Smooth muscle cell (in vitro differentiated cells): ENCODE data around the gene NES. TPM values are rescaled to one million over a fixed set of nuclear protein-coding genes. Genes with fewer than 3 reads are reported as not detected.

Experiments used
- DNase-seq: peaks from one replicate; lab custom pipeline; 2025; ENCODE audit not compliant: unreplicated experiment; lab: John Stamatoyannopoulos, UW
- H2AFZ ChIP-seq: fragments of 200-600 bp; sonication (generic); 2 replicates; pipeline ENCODE4 v1.6.0; 2016; ENCODE audit warnings: antibody characterized with exemption, low read depth, mild to moderate bottlenecking
- H3F3A ChIP-seq: fragments of 200-600 bp; sonication (generic); 2 replicates; pipeline ENCODE4 v1.6.0; 2017; ENCODE audit warnings: antibody characterized with exemption, low read depth
- H3K27ac ChIP-seq: fragments of 200-600 bp; sonication (generic); 2 replicates; pipeline ENCODE4 v1.5.1; 2016; ENCODE audit warnings: low read depth, mild to moderate bottlenecking
- H3K27me3 ChIP-seq: fragments of 200-600 bp; sonication (generic); 2 replicates; pipeline ENCODE4 v1.6.1; 2016; ENCODE audit warnings: low read depth, mild to moderate bottlenecking
- H3K36me3 ChIP-seq: fragments of 200-600 bp; sonication (generic); 2 replicates; pipeline ENCODE4 v1.5.1; 2016; ENCODE audit warnings: low read depth
- H3K4me1 ChIP-seq: fragments of 200-600 bp; sonication (generic); 2 replicates; pipeline ENCODE4 v1.5.1; 2016; ENCODE audit warnings: low read depth
- H3K4me2 ChIP-seq: fragments of 200-600 bp; sonication (generic); 2 replicates; pipeline ENCODE4 v1.6.0; 2016; ENCODE audit warnings: mild to moderate bottlenecking
- H3K4me3 ChIP-seq: fragments of 200-600 bp; sonication (generic); 2 replicates; pipeline ENCODE4 v1.5.1; 2016; ENCODE audit warnings: mild to moderate bottlenecking
- H3K79me2 ChIP-seq: fragments of 200-600 bp; sonication (generic); 2 replicates; pipeline ENCODE4 v1.6.0; 2016; ENCODE audit warnings: low read depth, mild to moderate bottlenecking
- H3K9ac ChIP-seq: fragments of 200-600 bp; sonication (generic); 2 replicates; pipeline ENCODE4 v1.6.0; 2016; ENCODE audit warnings: low read depth
- H3K9me3 ChIP-seq: fragments of 200-600 bp; sonication (generic); replicated peaks from 2 replicates; pipeline ENCODE4 v1.5.1; 2016; ENCODE audit warnings: low read depth
- H4K20me1 ChIP-seq: fragments of 200-600 bp; sonication (generic); 2 replicates; pipeline ENCODE4 v1.6.0; 2016; ENCODE audit warnings: low read depth
- CTCF ChIP-seq: fragments of 200-600 bp; sonication (generic); IDR thresholded peaks from 2 replicates; pipeline ENCODE4 v1.5.1; 2017; ENCODE audit warnings: borderline replicate concordance, mild to moderate bottlenecking, antibody characterized with exemption; ENCODE audit not compliant: insufficient read depth, poor library complexity, severe bottlenecking
- WGBS: methylation state at CpG from one replicate; pipeline ENCODE4 v1.1.7; 2016; ENCODE audit warnings: low lambda C conversion rate; 5-methylcytosine and 5-hydroxymethylcytosine counted together
- polyA plus RNA-seq: library from polyadenylated mRNA; unstranded; fragments of >200 nt; fragmentation: Nextera tagmentation; extraction: Ambion mirVana; gene quantifications from 2 replicates; pipeline ENCODE4 v1.2.1, GENCODE V29; 2016
- total RNA-seq: library from RNA; depleted of rRNA; stranded (reverse); fragments of >200 nt; gene quantifications from 2 replicates; pipeline ENCODE4 v1.2.3, GENCODE V29; 2014

NES gene
- total and polyA plus RNA-seq, 2 experiments from 2014 or later: 11.3 to 28.5 TPM

- no peak for TF ChIP-seq CTCF
- Histone ChIP-seq H3K27me3 (no peaks in the 10 kb centered on the region), H3K4me1 (peaks cover 54% of the 10 kb centered on the region), H2AFZ (no peak overlapping the region), H3K4me3 (no peak overlapping the region), H3K79me2 (peaks cover 17% of the 10 kb centered on the region), H3K9ac (no peak overlapping the region), H3K4me2 (no peak overlapping the region), H3K9me3 (no peaks in the 10 kb centered on the region), H3F3A (peaks cover 16% of the 10 kb centered on the region), H3K27ac (no peak overlapping the region), H4K20me1 (peaks cover 17% of the 10 kb centered on the region), H3K36me3 (no peaks in the 10 kb centered on the region)
- WGBS: 69% methylated on average over 5 of the region's 5 CpGs
- no peak for DNase-seq
These were observed 7.4 kb downstream of the NES start for GRCh38 chr1:156669794-156670193.

- Histone ChIP-seq H3K79me2 (peaks cover 11% of the 10 kb centered on the region), H3K36me3 (no peaks in the 10 kb centered on the region), H3K27me3 (no peaks in the 10 kb centered on the region), H3K27ac (peak overlapping the region; percentile 73), H4K20me1 (peaks cover 9% of the 10 kb centered on the region), H3K4me1 (peaks cover 54% of the 10 kb centered on the region), H2AFZ (no peak overlapping the region), H3K9ac (no peak overlapping the region), H3K9me3 (no peaks in the 10 kb centered on the region), H3K4me2 (peak overlapping the region; percentile 66), H3F3A (peaks cover 17% of the 10 kb centered on the region), H3K4me3 (no peak overlapping the region)
- WGBS: 39% methylated on average over 17 of the region's 17 CpGs
- DNase-seq: no peak
- no peak for TF ChIP-seq CTCF
These were observed 8.2 kb downstream of the NES start for GRCh38 chr1:156668801-156669637.

GRCh38 chr1:156667968-156668709 lies 9.1 kb downstream of the NES start:
- no peaks in the 10 kb centered on the region for H3K9me3 ChIP-seq
- peaks cover under 1% of the 10 kb centered on the region for H4K20me1 ChIP-seq
- TF ChIP-seq CTCF: no peak
- peaks cover 56% of the 10 kb centered on the region for H3K4me1 ChIP-seq
- peak overlapping the region; percentile 58 for H2AFZ ChIP-seq
- 5% methylated on average over 4 of the region's 9 CpGs for WGBS
- peak overlapping the region; percentile 73 for H3K27ac ChIP-seq
- peaks cover 17% of the 10 kb centered on the region for H3F3A ChIP-seq
- H3K4me2 ChIP-seq: peak overlapping the region; percentile 66
- no peaks in the 10 kb centered on the region for H3K36me3 ChIP-seq
- H3K9ac ChIP-seq: no peak overlapping the region
- no peaks in the 10 kb centered on the region for H3K27me3 ChIP-seq
- peaks cover 6% of the 10 kb centered on the region for H3K79me2 ChIP-seq
- H3K4me3 ChIP-seq: no peak overlapping the region
- no peak for DNase-seq
